Neural cell (in vitro differentiated cells): ENCODE measurements around the gene UNC5C. TPM values are rescaled to one million over a fixed set of nuclear protein-coding genes. Genes with fewer than 3 reads are reported as not detected.

Experiments used
- H2AFZ ChIP-seq: fragments of 200-600, 300-800 bp; sonication (generic), shearing (Covaris generic); 2 replicates; pipeline ENCODE4 v1.6.0; 2014; ENCODE audit warnings: low read depth, mild to moderate bottlenecking, antibody characterized with exemption, low read length, moderate library complexity
- H3F3A ChIP-seq: fragments of 200-600 bp; shearing (Covaris generic); 2 replicates; pipeline ENCODE4 v1.6.1; 2016; ENCODE audit warnings: mild to moderate bottlenecking, moderate library complexity, mixed read lengths, antibody characterized with exemption, low read length; ENCODE audit not compliant: insufficient read depth, poor library complexity, severe bottlenecking
- H3K27ac ChIP-seq: fragments of 200-600, 300-800 bp; sonication (generic), shearing (Covaris generic); 2 replicates; pipeline ENCODE4 v1.5.1; 2014; ENCODE audit warnings: mild to moderate bottlenecking, low read length, moderate library complexity
- H3K27me3 ChIP-seq: fragments of 300-800, 200-600 bp; sonication (generic), shearing (Covaris generic); 2 replicates; pipeline ENCODE4 v1.6.0; 2014; ENCODE audit warnings: mild to moderate bottlenecking, low read depth, low read length, moderate library complexity; ENCODE audit not compliant: insufficient read depth
- H3K36me3 ChIP-seq: fragments of 300-800, 200-600 bp; sonication (generic), shearing (Covaris generic); 2 replicates; pipeline ENCODE4 v1.5.1; 2014; ENCODE audit warnings: mild to moderate bottlenecking, antibody characterized with exemption, low read length, moderate library complexity; ENCODE audit not compliant: insufficient read depth
- H3K4me2 ChIP-seq: fragments of 300-800, 200-600 bp; sonication (generic), shearing (Covaris generic); 2 replicates; pipeline ENCODE4 v1.6.0; 2014; ENCODE audit warnings: mild to moderate bottlenecking, low read length
- H3K4me3 ChIP-seq: fragments of 300-800, 200-600 bp; sonication (generic), shearing (Covaris generic); 2 replicates; pipeline ENCODE4 v1.5.1; 2014; ENCODE audit warnings: mild to moderate bottlenecking, low read length, moderate library complexity
- H3K79me2 ChIP-seq: fragments of 200-600 bp; shearing (Covaris generic); replicated peaks from 2 replicates; pipeline ENCODE4 v1.6.0; 2014; ENCODE audit warnings: mild to moderate bottlenecking, low read length, moderate library complexity; ENCODE audit not compliant: insufficient read depth
- H3K9ac ChIP-seq: fragments of 300-800, 200-600 bp; sonication (generic), shearing (Covaris generic); 2 replicates; pipeline ENCODE4 v1.6.1; 2016; ENCODE audit warnings: mild to moderate bottlenecking, low read length, mixed read lengths
- H3K9me2 ChIP-seq: fragments of 200-600 bp; shearing (Covaris generic); 2 replicates; pipeline ENCODE4 v1.6.1; 2016; ENCODE audit warnings: mild to moderate bottlenecking, low read length, mixed read lengths; ENCODE audit not compliant: insufficient read depth
- H3K9me3 ChIP-seq: fragments of 200-600, 300-800 bp; sonication (generic), shearing (Covaris generic); 2 replicates; pipeline ENCODE4 v1.6.1; 2016; ENCODE audit warnings: mild to moderate bottlenecking, mixed run types, low read length, moderate library complexity, mixed read lengths
- H4K20me1 ChIP-seq: fragments of 200-600 bp; shearing (Covaris generic); 2 replicates; pipeline ENCODE4 v1.6.1; 2016; ENCODE audit warnings: mild to moderate bottlenecking, mixed run types; ENCODE audit not compliant: insufficient read depth
- CTCF ChIP-seq: fragments of 450-650 bp; IDR thresholded peaks from 2 replicates; pipeline ENCODE4 v1.5.1; 2014; ENCODE audit warnings: antibody characterized with exemption, mild to moderate bottlenecking, moderate library complexity; ENCODE audit not compliant: poor library complexity, severe bottlenecking
- EP300 ChIP-seq: fragments of 450-650 bp; conservative IDR thresholded peaks from 2 replicates; pipeline ENCODE4 v1.6.1; 2014; ENCODE audit warnings: antibody characterized with exemption, mild to moderate bottlenecking, moderate library complexity; ENCODE audit not compliant: poor library complexity, severe bottlenecking
- EZH2 ChIP-seq: fragments of 200-600, 300-800 bp; shearing (Covaris generic), sonication (generic); IDR thresholded peaks from 2 replicates; pipeline ENCODE4 v1.6.1; 2014; ENCODE audit warnings: antibody characterized with exemption, low read length, borderline replicate concordance, mild to moderate bottlenecking; ENCODE audit not compliant: insufficient read depth, poor library complexity, severe bottlenecking
- MXI1 ChIP-seq: fragments of 450-650 bp; conservative IDR thresholded peaks from 2 replicates; pipeline ENCODE4 v1.6.1; 2014; ENCODE audit warnings: antibody characterized with exemption, mild to moderate bottlenecking; ENCODE audit not compliant: poor library complexity, severe bottlenecking
- POLR2AphosphoS5 ChIP-seq: IDR thresholded peaks from 2 replicates; pipeline ENCODE4 v1.6.1; 2012
- RAD21 ChIP-seq: fragments of 450-650 bp; conservative IDR thresholded peaks from 2 replicates; pipeline ENCODE4 v1.6.1; 2014; ENCODE audit warnings: antibody characterized with exemption, mild to moderate bottlenecking, moderate library complexity
- REST ChIP-seq: IDR thresholded peaks from 2 replicates; pipeline ENCODE4 v1.6.1; 2012; ENCODE audit warnings: borderline replicate concordance
- SMC3 ChIP-seq: fragments of 450-650 bp; conservative IDR thresholded peaks from 2 replicates; pipeline ENCODE4 v1.6.1; 2014; ENCODE audit warnings: antibody characterized with exemption, mild to moderate bottlenecking, moderate library complexity; ENCODE audit not compliant: poor library complexity
- TAF1 ChIP-seq: IDR thresholded peaks from 2 replicates; pipeline ENCODE4 v1.6.1; 2012; ENCODE audit warnings: low read depth
- polyA plus RNA-seq: library from polyadenylated mRNA; depleted of rRNA; stranded (reverse); fragments of >200 nt; gene quantifications from 2 replicates; pipeline ENCODE4 v1.2.3, GENCODE V29; 2014

Gene UNC5C
- polyA plus RNA-seq, 1 donor from 2014 or later: 0.56 TPM

GRCh38 chr4:95551653-95552052 lies 2.9 kb upstream of the UNC5C start:
- no peak for TF ChIP-seq REST
- TF ChIP-seq CTCF: no peak
- no peak for TF ChIP-seq RAD21
- no peak for TF ChIP-seq TAF1
- no peak for TF ChIP-seq EP300
- TF ChIP-seq POLR2AphosphoS5: no peak
- TF ChIP-seq EZH2: no peak
- no peak for TF ChIP-seq MXI1
- TF ChIP-seq SMC3: no peak
- no peaks in the 10 kb centered on the region for H3K9me2 ChIP-seq
- no peak overlapping the region for H3K4me3 ChIP-seq
- no peak overlapping the region for H3K27ac ChIP-seq
- H3K9me3 ChIP-seq: no peaks in the 10 kb centered on the region
- H3K27me3 ChIP-seq: peaks cover 58% of the 10 kb centered on the region
- H3F3A ChIP-seq: no peaks in the 10 kb centered on the region
- H3K4me2 ChIP-seq: no peak overlapping the region
- no peaks in the 10 kb centered on the region for H3K79me2 ChIP-seq
- H2AFZ ChIP-seq: no peak overlapping the region
- no peaks in the 10 kb centered on the region for H3K36me3 ChIP-seq
- H4K20me1 ChIP-seq: no peaks in the 10 kb centered on the region
- no peak overlapping the region for H3K9ac ChIP-seq

- Histone ChIP-seq H3K27ac (no peak overlapping the region), H4K20me1 (no peaks in the 10 kb centered on the region), H3K9me2 (no peaks in the 10 kb centered on the region), H3K36me3 (no peaks in the 10 kb centered on the region), H3F3A (no peaks in the 10 kb centered on the region), H3K4me3 (peak overlapping the region; percentile 74), H3K27me3 (peaks cover 69% of the 10 kb centered on the region), H3K4me2 (peak overlapping the region; percentile 65), H3K9ac (no peak overlapping the region), H3K79me2 (no peaks in the 10 kb centered on the region), H3K9me3 (no peaks in the 10 kb centered on the region), H2AFZ (no peak overlapping the region)
- no peak for TF ChIP-seq TAF1
- TF ChIP-seq POLR2AphosphoS5: no peak
- TF ChIP-seq REST: no peak
- TF ChIP-seq EZH2: no peak
- no peak for TF ChIP-seq MXI1
- no peak for TF ChIP-seq SMC3
- TF ChIP-seq CTCF: no peak
- no peak for TF ChIP-seq RAD21
- no peak for TF ChIP-seq EP300
These were observed 1.6 kb upstream of the UNC5C start for GRCh38 chr4:95550115-95550987.
